Vagina (tissue), 2 donors: ENCODE data around the gene STEAP1B.

Source experiments
- POLR2A ChIP-seq, 2 donors: fragments of 450-650 bp; IDR thresholded peaks; one replicate each; pipeline ENCODE4 v1.6.1; 2017; ENCODE audit warnings: antibody characterized with exemption in 2 of 2, mild to moderate bottlenecking in 2 of 2, moderate library complexity in 2 of 2
- POLR2AphosphoS5 ChIP-seq, 2 donors: sonication (generic); formaldehyde crosslinking; IDR thresholded peaks; one replicate each; pipeline ENCODE4 v1.9.0; 2017; ENCODE audit warnings: antibody characterized with exemption in 2 of 2, mild to moderate bottlenecking in 2 of 2, low read depth in 1 of 2; ENCODE audit not compliant: insufficient read depth in 1 of 2
- TF ChIP-seq, protein P1 (sequence below), 3 experiments: fragments of 450-650 bp in 2 of 3; fragments of 200-600 bp in 1 of 3; sonication (generic) in 1 of 3; IDR thresholded peaks; one replicate each; pipeline ENCODE4 v1.5.1; 2017 to 2019; ENCODE audit warnings: antibody characterized with exemption in 3 of 3, mild to moderate bottlenecking in 2 of 3, moderate library complexity in 2 of 3

DNA sequence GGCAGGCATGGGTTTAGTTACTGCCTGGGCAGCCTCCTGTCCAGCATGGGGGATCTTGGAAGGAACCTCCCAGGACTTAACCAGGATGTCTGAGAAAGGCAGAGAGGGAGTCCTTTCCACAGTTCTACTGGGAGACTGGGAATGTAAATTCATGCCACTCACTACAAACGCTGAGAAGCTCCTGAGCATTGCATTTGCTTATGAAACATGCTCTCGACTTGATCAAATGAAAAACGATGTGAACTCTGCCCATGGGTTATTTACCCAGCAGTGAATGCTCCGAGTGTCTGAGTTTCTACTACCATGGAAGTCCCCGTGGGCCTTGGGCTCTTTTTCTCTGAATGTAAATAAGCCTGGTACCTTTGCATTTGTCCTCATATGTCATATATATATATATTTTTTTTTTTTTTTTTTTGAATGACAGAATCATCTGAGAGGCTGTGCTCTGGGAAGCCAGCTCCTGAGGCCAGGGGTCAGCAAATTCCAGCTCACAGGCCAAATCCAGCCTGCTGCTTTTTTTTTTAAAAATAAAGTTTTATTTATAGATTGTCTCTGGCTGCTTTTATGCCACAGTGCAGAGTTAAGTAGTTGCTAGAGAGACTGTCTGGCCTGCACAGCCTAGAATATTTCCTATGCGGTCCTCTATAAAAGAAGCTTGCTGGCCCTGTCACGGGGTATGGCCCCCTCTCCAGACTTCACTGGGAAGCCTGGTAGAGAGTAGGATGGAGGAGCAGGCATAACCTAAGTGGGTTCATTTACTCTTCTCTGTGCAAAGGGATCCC, 121.6 kb downstream of the STEAP1B start:
- TF ChIP-seq, protein P1, sequence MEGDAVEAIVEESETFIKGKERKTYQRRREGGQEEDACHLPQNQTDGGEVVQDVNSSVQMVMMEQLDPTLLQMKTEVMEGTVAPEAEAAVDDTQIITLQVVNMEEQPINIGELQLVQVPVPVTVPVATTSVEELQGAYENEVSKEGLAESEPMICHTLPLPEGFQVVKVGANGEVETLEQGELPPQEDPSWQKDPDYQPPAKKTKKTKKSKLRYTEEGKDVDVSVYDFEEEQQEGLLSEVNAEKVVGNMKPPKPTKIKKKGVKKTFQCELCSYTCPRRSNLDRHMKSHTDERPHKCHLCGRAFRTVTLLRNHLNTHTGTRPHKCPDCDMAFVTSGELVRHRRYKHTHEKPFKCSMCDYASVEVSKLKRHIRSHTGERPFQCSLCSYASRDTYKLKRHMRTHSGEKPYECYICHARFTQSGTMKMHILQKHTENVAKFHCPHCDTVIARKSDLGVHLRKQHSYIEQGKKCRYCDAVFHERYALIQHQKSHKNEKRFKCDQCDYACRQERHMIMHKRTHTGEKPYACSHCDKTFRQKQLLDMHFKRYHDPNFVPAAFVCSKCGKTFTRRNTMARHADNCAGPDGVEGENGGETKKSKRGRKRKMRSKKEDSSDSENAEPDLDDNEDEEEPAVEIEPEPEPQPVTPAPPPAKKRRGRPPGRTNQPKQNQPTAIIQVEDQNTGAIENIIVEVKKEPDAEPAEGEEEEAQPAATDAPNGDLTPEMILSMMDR (IDR thresholded peaks at IDR 0.05) = no peak
- no peak for TF ChIP-seq POLR2A (IDR thresholded peaks at IDR 0.05)
- no peak for TF ChIP-seq POLR2AphosphoS5 (IDR thresholded peaks at IDR 0.05; ENCODE audit: insufficient read depth in 1 of 2, low read depth in 1 of 2)
